GM19099 (cell line): ENCODE measurements around the gene NUFIP1.
A peak's percentile ranks its signal among the peaks of the same experiment; 100 is the strongest.

Source experiments
- POLR2A ChIP-seq: IDR thresholded peaks from 3 replicates; pipeline ENCODE4 v1.6.1; 2011; ENCODE audit warnings: low read depth; ENCODE audit not compliant: insufficient read length; ENCODE audit errors: extremely low read depth

NUFIP1 gene

DNA sequence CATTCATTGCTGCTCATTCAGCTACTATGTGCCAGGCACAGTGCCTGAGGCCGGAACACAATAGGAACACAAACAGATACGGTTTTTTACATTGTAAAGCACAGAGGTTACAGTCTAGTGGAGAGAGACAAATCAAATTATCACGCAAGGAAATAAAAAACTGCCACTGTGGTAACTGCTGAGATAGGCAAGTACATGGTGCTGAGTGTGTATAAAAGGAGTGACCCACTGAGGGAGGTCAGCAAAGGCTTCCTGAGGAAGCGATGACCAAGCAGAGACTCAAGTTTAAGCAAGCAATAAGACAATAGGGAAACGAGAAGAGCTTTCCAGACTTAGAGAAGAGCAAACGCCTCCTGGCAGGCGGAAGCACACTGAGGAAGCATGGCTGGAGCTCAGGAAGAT, 56.4 kb downstream of the NUFIP1 start:
- TF ChIP-seq POLR2A, result no peak

DNA sequence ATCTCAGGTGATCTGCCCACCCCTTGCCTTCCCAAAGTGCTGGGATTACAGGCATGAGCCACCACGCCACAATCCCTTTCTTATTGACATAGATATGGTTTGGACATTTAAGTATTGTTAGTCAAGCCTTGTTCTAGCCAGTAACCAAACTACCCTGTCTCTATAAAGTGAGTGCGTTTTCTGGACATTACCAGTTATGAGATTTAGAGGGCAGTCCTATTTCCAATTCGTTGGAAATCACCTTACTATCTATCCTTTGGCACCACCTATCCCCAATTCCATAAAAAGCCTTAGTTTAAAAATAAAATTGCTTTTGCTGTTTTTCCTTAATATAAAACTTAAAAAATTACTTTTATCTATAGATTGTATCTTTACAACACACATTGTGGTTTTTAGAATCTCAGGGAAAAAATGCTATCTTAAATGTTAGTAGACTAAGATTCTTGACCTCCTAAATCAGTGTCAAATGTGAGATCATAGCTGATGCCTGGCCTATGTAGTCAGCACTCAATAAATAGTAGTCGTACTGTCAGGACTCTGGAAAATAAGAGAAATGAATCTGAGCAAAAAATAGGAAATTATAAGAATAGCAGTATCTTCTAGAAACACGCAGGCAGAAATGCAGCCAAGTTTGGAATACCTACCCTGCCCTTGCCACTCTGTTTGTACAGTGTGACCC, 57.0 kb downstream of the NUFIP1 start:
- no peak for TF ChIP-seq POLR2A

DNA sequence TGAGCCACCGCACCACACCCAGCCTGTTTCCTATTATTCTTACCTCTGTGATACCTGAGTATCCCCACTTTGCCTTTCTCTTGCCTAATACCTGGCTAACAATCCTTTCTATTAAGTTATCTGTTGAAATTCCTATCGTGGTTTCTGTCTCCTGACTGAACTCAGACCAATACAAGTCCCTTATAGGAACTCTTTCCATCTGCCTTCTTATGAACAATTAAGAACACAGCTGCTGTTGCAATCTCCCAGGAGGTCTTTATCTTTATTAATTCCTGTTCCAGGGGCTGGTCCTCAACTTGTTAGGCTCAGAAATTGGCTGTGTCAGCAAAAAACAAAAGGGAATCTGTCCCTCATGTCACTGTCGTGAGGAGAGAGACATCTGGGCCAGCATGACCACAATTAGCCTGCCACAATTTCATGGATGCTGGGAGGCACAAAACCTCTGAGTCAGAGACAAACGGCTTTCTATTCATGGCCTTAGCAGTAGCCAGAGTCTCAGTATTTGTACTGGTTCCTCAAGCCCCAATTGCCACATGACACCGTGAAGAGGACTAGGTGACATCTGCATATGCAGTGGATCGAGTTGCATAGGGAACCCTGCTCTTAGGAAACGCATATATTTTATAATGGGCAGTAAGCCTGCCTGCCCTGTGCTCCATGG, 58.2 kb downstream of the NUFIP1 start:
- no peak for TF ChIP-seq POLR2A

DNA sequence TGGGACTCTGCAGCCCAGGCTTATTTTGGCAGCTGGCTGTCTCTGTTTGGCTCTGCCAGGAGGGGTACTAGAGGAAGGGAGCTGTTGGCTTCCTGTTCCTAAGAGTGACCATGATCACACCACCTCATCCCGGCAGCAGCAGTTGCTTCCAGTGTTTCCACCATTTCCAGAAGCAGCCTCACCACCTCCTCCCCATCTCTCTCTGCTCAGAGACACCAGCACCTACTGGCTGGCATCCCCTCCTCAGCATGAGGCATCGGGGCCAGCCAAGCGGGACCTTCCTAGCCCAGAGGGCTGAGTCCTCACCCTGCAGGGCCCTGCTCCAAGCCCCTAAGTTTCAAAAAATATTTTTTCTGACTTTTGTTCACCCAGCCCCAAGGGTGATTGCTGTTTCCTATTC, 59.0 kb downstream of the NUFIP1 start:
- TF ChIP-seq POLR2A, result no peak

DNA sequence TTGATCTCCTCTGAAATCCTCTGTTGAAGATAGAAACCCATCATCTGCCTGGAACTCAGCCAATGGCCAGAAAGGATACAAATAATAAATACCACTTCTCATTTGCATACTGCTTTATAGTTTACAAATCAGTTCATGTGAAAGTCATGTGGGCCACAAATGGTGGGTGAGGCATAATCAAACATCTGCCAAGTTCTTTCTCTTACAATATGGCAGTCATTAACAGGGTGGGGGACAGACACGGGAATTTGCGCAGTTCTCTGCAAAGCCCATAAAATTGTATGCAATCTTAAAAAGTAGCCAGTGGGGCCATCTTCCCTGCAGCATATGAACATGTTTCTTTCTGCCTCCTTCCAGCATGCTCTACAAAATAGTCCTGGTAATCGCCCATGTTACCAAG, 59.6 kb downstream of the NUFIP1 start:
- TF ChIP-seq POLR2A, result no peak

DNA sequence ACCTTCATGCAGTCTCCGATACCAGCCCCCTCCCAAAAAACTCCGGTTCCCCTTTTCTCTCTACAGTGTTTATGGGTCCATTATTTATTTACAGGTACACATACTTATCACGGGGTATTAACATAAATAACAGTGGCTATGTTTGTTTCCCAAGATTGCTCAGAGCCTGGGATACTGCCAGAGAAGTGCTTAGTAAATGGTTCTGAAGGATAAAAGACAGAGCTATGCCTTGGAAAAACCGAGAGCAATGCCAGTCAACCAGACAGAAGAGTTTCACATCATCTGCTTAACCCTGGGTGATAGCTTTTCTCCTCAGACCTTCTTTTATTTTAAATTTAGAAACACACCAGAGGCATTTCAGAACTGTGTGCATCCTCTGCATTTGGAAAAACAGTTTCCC, 61.3 kb downstream of the NUFIP1 start:
- no peak for TF ChIP-seq POLR2A

DNA sequence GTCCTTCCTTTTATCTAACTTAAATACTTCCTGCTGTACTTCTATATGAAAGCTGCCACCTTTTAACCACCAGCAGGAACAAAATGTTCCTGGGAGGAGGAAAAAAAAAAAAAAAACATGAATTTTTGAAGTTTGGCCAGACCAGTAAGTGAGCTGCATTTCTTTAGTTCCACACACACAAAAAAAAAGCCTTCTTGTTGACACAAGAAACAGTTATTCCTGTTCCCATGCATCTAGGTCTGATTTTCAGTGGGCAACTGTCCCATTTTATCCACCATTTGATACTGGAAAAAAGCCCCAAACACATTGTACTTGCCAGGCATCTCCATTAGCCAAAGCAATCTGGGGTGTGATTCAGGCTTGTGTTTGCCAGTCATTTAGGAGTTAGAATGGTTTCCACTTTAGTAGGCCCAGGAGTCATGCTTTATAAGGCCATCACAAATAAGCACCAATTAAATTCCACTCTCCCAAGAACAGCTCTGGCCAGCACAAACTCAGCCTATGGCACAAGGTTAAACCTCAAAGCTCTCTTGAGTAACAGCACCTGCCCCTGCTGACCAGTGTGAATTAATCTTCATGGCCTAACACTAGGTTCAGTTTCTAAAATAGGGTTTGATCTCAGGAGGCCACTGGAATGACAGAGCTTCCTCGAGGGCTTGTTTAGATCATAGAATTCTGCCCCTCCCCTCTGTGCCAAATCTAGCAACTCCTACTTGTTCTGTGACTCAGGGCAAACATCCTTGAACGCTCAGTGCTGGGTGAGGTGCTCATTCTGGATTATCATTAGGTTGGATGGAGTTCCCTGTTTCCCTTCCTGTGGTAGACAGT, 67.1 kb downstream of the NUFIP1 start:
- TF ChIP-seq POLR2A, result no peak

DNA sequence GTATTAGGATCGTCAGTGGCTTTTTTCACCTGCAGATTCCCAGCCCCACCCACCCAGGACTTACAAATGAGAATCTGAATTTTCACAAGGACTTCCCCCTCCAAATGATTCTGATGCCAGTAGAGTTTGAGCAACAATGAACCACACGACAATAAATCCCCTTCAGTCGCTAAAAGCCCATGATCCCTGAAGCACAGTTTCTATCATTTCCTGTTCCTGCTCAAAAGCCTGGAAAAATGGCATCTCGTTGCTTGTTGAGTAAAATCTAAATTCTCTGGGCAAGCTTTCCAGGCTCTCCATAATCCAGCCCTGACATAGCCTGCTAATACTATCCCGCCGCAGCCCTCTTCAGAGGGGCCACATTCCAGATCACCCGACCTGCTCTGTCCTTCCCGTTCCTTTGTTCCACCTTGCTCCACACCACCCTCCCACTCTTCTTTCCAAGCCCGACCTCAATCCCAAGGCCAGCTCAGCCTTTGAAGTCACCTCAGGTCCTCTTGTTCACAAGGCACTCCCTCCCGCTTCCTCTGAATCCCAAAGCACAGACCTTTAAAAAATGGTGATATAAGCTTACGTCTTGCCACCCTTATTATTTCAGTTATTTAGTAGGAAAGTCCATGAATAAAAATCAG, 67.9 kb downstream of the NUFIP1 start:
- TF ChIP-seq POLR2A, result no peak

DNA sequence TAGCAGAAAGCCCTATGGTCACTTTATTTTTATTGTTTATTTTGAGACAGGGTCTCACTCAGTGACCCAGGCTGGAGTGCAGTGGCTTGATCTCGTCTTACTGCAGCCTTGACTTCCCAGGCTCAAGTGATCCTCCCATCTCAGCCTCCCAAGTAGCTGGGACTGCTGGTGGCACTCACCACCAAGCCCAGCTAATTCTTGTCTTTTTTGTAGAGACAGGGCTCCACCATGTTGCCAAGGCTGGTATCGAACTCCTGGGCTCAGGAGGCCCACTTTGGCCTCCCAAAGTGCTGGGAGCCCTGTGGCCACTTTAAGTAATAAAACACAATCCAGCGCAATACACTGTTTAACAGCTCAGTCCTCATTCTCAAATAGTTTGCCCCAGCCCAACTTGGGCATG, 69.3 kb downstream of the NUFIP1 start:
- no peak for TF ChIP-seq POLR2A

DNA sequence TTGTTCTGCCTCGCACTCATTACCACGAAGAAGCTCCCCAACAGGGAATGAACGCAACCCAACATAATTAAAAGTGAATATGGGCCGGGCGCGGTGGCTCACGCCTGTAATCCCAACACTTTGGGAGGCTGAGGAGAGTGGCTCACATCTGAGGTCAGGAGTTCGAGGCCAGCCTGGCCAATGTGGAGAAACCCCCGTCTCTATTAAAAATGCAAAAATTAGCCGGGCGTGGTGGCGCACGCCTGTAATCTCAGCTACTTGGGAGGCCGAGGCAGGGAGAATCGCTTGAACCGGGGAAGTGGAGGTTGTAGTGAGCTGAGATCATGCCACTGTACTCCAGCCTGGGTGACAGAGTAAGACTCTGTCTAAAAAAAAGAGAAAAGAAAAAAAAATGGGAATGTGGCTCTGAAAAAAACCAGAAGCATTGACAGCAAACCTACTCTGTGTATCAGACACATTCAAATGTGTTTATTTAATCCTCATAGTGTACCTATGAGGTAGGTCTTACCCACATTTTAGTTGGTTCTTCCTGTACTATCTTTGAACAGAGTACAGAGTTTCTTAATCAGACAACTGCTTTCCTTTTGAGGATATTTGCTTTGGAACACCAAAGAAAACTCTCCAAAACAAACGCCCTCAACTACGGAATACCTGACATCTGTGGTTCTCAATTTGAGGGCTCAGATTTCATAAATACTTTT, 70.0 kb downstream of the NUFIP1 start:
- no peak for TF ChIP-seq POLR2A

DNA sequence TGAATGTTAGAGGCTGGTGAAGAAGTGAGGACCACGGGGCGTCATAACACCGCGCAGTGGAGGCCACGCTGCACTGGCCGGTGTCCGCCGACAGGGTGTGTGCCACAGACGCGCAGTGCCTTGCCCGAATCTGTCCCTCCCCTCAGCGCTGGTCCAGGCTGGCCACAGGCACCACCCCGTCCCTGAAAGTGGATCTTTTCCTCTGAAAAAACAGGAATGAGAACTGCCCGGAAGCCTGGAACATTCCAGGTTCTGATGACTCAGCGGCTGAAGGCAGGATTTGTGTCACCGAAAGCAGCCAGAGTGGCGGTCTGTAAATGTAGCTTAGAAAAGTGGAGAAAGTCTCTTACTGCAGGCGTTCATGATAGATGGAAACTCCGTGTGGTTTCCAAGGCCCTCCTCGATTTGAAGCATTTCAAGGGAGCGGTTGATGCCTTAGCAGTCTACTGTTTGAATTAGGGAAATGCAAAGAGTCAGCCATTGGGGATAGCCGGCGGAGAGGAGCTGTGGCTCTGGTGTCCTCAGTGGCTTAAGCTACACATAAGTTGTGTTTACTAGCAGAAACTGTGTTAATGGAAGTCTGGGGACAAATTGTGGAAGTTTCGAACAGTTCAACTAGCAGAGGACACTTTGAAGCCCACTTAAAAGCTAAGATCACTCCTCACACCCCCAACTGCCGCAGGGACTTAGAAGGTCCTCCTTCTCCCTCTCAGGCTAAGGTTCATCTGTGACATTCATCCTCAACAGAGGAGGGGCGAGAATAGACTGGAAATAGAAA, 70.8 kb downstream of the NUFIP1 start:
- no peak for TF ChIP-seq POLR2A

DNA sequence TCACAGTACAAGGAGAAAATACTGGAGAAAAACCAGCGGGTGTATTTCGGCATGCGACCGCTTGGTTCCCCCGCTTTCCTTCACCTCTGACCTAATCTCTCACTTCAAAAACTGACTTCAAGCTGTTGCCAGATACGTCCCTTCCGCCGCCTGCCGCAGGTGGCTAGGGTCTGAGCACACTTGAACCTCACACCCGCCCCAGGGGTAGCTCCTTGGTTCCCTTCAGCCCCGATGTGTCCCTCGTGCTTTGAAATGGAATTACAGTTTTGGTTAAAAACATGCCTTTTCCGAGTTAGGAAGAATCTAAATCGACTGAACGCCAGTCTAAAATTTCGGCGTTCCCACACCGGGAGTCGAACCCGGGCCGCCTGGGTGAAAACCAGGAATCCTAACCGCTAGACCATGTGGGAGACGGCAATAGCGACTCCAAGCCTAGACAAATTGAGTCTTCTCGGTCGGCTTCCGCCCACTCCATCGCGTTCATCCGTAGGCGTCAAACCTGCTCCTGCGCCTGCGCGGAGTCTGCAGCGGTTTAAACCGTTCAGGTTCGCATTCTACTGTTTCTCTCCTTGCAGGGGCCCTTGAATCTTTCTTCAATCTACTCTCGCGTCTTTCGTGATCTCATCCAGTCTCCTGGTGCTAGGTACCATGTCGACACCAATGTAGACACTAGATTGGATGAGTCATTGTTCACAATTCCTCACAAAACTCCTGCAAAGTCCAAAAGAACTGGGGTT, 71.5 kb downstream of the NUFIP1 start:
- peak; percentile 48 for TF ChIP-seq POLR2A

DNA sequence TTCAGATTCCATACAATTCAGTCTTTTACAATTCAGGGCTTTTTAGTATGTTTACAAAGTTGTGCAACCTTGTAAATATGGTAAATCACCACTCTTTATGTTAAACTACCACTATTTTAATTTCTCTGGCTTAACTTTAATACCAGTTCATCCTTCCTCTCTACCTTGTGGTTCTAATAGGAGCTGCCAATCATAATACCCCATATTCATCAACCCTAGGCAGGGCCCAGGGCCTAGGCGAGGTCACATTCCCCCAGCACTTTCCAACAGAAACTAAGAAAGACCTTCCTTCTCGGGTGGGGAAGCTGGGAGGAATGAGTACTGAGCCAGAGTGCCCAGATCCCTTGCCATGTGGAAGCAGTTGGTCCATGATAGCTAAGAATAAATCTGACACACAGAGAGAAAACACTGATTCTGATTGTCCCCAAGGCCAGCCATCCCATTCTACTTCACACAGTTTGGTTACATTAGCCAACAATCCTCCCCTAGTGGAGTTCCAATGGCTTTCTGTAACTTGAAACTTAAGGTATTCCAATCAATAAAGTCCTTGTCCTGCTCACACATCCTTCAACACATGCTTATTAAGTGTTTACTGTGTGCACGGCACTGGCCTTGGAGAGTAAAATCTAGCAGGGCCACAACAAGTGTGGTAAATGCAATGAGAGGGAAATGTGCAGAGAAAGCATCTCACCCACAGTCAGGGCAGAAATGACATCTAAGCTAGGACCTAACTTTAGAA, 76.8 kb downstream of the NUFIP1 start:
- no peak for TF ChIP-seq POLR2A
